SK-N-SH (cell line): ENCODE measurements around the gene PLA2G4E.

Experiments
- CTCF ChIP-seq: fragments of 200-600 bp; sonication (generic); IDR thresholded peaks from 2 replicates; pipeline ENCODE4 v1.6.1; 2017; ENCODE audit warnings: antibody characterized with exemption, mild to moderate bottlenecking, moderate library complexity
- EP300 ChIP-seq, 2 experiments: IDR thresholded peaks; 2 replicates each; pipeline versions ENCODE4 v1.4.0 to v1.6.1; 2012; ENCODE audit warnings: borderline replicate concordance in 1 of 2, low read depth in 1 of 2, low read length in 1 of 2
- MAX ChIP-seq: IDR thresholded peaks from 2 replicates; pipeline ENCODE4 v1.4.0; 2012; ENCODE audit warnings: low read depth
- TEAD4 ChIP-seq: IDR thresholded peaks from 2 replicates; pipeline ENCODE4 v1.4.0; 2012; ENCODE audit warnings: mild to moderate bottlenecking, borderline replicate concordance; ENCODE audit not compliant: insufficient read depth

GRCh38 chr15:41982133-41982930 is 38.5 kb downstream of the PLA2G4E start:
- no peak for TF ChIP-seq CTCF
- TF ChIP-seq EP300 (IDR thresholded peaks at IDR 0.05; ENCODE audit: borderline replicate concordance in 1 of 2, low read depth in 1 of 2, low read length in 1 of 2): no peak
- TF ChIP-seq MAX: no peak
- no peak for TF ChIP-seq TEAD4
